SK-N-SH treated with all-trans-retinoic acid at 6 μM for 48 hours (cell line): Measurements from ENCODE around the gene FAF2.

Experiments
- BACH2 ChIP-seq: fragments of 250-450 bp; sonication (Bioruptor Pico); IDR thresholded peaks from 2 replicates; pipeline ENCODE4 v1.9.0; 2021; ENCODE audit warnings: mild to moderate bottlenecking, borderline replicate concordance
- ESRRG ChIP-seq: fragments of 250-450 bp; sonication (Bioruptor Pico); IDR thresholded peaks from 2 replicates; pipeline ENCODE4 v1.6.1; 2021; ENCODE audit warnings: mild to moderate bottlenecking
- GLIS3 ChIP-seq: fragments of 250-450 bp; sonication (Bioruptor Pico); IDR thresholded peaks from 2 replicates; pipeline ENCODE4 v1.5.0; 2020; ENCODE audit warnings: mild to moderate bottlenecking, moderate library complexity
- ISL1 ChIP-seq: fragments of 250-450 bp; sonication (Bioruptor Pico); IDR thresholded peaks from 2 replicates; pipeline ENCODE4 v2.1.2; 2022; ENCODE audit warnings: mild to moderate bottlenecking, moderate library complexity
- OSR1 ChIP-seq: fragments of 250-450 bp; sonication (Bioruptor Pico); IDR thresholded peaks from 2 replicates; pipeline ENCODE4 v1.8.0; 2022; ENCODE audit warnings: moderate library complexity, mild to moderate bottlenecking, inconsistent platforms
- SNAI2 ChIP-seq: fragments of 250-450 bp; sonication (Bioruptor Pico); IDR thresholded peaks from 2 replicates; pipeline ENCODE4 v1.5.0; 2020; ENCODE audit warnings: mild to moderate bottlenecking, moderate library complexity
- TCF4 ChIP-seq: fragments of 250-450 bp; sonication (Bioruptor Pico); IDR thresholded peaks from 2 replicates; pipeline ENCODE4 v1.8.0; 2021; ENCODE audit warnings: mild to moderate bottlenecking, moderate library complexity, borderline replicate concordance
- ZFP3 ChIP-seq: fragments of 250-450 bp; sonication (Bioruptor Pico); IDR thresholded peaks from 2 replicates; pipeline ENCODE4 v1.5.0; 2020; ENCODE audit warnings: mild to moderate bottlenecking, moderate library complexity
- ZFP30 ChIP-seq: fragments of 450-650 bp; formaldehyde crosslinking; IDR thresholded peaks from 2 replicates; pipeline ENCODE4 v1.5.0; 2022; ENCODE audit warnings: mild to moderate bottlenecking, moderate library complexity
- ZNF70 ChIP-seq: fragments of 450-650 bp; formaldehyde crosslinking; IDR thresholded peaks from 2 replicates; pipeline ENCODE4 v1.5.0; 2020; ENCODE audit warnings: mild to moderate bottlenecking, moderate library complexity
- TF ChIP-seq, protein P1 (sequence below): fragments of 250-450 bp; sonication (Bioruptor Pico); IDR thresholded peaks from 2 replicates; pipeline ENCODE4 v1.8.0; 2020; ENCODE audit warnings: mild to moderate bottlenecking, moderate library complexity, borderline replicate concordance
- TF ChIP-seq, protein P2 (sequence below): fragments of 250-450 bp; sonication (Bioruptor Pico); IDR thresholded peaks from 2 replicates; pipeline ENCODE4 v1.8.0; 2021; ENCODE audit warnings: low read depth, mild to moderate bottlenecking, moderate library complexity, borderline replicate concordance
- TF ChIP-seq, protein P3 (sequence below): fragments of 250-450 bp; sonication (Bioruptor Pico); IDR thresholded peaks from 2 replicates; pipeline ENCODE4 v1.5.0; 2020; ENCODE audit warnings: mild to moderate bottlenecking, moderate library complexity

GRCh38 chr5:176492431-176492830 lies 44.2 kb downstream of the FAF2 start:
- TF ChIP-seq, protein P1, sequence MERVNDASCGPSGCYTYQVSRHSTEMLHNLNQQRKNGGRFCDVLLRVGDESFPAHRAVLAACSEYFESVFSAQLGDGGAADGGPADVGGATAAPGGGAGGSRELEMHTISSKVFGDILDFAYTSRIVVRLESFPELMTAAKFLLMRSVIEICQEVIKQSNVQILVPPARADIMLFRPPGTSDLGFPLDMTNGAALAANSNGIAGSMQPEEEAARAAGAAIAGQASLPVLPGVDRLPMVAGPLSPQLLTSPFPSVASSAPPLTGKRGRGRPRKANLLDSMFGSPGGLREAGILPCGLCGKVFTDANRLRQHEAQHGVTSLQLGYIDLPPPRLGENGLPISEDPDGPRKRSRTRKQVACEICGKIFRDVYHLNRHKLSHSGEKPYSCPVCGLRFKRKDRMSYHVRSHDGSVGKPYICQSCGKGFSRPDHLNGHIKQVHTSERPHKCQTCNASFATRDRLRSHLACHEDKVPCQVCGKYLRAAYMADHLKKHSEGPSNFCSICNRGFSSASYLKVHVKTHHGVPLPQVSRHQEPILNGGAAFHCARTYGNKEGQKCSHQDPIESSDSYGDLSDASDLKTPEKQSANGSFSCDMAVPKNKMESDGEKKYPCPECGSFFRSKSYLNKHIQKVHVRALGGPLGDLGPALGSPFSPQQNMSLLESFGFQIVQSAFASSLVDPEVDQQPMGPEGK = no peak
- no peak for TF ChIP-seq ISL1 (CRISPR knock-in tag)
- TF ChIP-seq GLIS3 (CRISPR knock-in tag) = no peak
- no peak for TF ChIP-seq BACH2 (CRISPR knock-in tag)
- TF ChIP-seq, protein P2, sequence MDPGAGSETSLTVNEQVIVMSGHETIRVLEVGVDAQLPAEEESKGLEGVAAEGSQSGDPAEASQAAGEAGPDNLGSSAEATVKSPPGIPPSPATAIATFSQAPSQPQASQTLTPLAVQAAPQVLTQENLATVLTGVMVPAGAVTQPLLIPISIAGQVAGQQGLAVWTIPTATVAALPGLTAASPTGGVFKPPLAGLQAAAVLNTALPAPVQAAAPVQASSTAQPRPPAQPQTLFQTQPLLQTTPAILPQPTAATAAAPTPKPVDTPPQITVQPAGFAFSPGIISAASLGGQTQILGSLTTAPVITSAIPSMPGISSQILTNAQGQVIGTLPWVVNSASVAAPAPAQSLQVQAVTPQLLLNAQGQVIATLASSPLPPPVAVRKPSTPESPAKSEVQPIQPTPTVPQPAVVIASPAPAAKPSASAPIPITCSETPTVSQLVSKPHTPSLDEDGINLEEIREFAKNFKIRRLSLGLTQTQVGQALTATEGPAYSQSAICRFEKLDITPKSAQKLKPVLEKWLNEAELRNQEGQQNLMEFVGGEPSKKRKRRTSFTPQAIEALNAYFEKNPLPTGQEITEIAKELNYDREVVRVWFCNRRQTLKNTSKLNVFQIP = no peak
- TF ChIP-seq OSR1 (CRISPR knock-in tag) = no peak
- TF ChIP-seq ZFP3 (CRISPR knock-in tag) = no peak
- TF ChIP-seq ZNF70 (CRISPR knock-in tag) = no peak
- TF ChIP-seq ZFP30 (CRISPR knock-in tag) = no peak
- no peak for TF ChIP-seq ESRRG (CRISPR knock-in tag)
- TF ChIP-seq, protein P3, sequence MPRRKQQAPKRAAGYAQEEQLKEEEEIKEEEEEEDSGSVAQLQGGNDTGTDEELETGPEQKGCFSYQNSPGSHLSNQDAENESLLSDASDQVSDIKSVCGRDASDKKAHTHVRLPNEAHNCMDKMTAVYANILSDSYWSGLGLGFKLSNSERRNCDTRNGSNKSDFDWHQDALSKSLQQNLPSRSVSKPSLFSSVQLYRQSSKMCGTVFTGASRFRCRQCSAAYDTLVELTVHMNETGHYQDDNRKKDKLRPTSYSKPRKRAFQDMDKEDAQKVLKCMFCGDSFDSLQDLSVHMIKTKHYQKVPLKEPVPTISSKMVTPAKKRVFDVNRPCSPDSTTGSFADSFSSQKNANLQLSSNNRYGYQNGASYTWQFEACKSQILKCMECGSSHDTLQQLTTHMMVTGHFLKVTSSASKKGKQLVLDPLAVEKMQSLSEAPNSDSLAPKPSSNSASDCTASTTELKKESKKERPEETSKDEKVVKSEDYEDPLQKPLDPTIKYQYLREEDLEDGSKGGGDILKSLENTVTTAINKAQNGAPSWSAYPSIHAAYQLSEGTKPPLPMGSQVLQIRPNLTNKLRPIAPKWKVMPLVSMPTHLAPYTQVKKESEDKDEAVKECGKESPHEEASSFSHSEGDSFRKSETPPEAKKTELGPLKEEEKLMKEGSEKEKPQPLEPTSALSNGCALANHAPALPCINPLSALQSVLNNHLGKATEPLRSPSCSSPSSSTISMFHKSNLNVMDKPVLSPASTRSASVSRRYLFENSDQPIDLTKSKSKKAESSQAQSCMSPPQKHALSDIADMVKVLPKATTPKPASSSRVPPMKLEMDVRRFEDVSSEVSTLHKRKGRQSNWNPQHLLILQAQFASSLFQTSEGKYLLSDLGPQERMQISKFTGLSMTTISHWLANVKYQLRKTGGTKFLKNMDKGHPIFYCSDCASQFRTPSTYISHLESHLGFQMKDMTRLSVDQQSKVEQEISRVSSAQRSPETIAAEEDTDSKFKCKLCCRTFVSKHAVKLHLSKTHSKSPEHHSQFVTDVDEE (CRISPR knock-in tag) = no peak
- no peak for TF ChIP-seq SNAI2
- no peak for TF ChIP-seq TCF4 (CRISPR knock-in tag)
